GM18951 (cell line): Measurements from ENCODE around the gene GRIPAP1.
"Not testable (repeated sequence)": the region's sequence is repeated elsewhere in the genome, so short reads cannot be mapped to it uniquely, and the experiment has no call there.

ENCODE experiments used
- POLR2A ChIP-seq: IDR thresholded peaks from 4 replicates; pipeline ENCODE4 v1.6.1; 2011; ENCODE audit warnings: mild to moderate bottlenecking; ENCODE audit not compliant: insufficient read length, insufficient read depth; ENCODE audit errors: extremely low read depth
- in situ Hi-C: fragments of 300-500 bp; cut with MboI; formaldehyde crosslinking; loops from one replicate; pipeline ENCODE4 v1.12.0; 2022; ENCODE audit warnings: low sequenced_read_pairs, mixed read lengths, inconsistent platforms; ENCODE audit not compliant: unreplicated experiment

GRIPAP1 gene

GRCh38 chrX:49019050-49019449 lies 17.0 kb upstream of the GRIPAP1 start:
- in situ Hi-C loops = no loop called here
- TF ChIP-seq POLR2A = no peak

DNA sequence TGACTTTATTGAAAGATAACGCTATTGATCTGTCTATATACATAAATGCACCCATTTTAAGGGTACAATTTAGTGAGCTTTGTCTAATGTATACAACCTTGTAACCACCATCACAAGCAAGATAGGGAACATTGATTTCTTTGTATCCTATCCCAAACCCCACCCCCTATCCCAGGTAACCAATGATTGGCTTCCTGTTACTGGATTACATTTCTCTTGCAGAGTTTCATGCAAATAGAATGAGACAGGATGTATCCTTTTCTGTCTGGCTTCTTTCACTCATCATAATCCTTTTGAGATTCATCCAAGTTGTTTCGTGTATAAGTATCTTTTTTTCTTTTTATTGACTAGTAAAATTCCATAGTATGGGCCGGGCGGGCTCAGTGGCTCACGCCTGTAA lies 1.6 kb upstream of the GRIPAP1 start:
- in situ Hi-C loops = no loop called here
- no peak for TF ChIP-seq POLR2A

- no peak for TF ChIP-seq POLR2A
- in situ Hi-C loops = no loop called here
Observed at GRCh38 chrX:49001521-49002090, 458 bp downstream of the GRIPAP1 start.

- TF ChIP-seq POLR2A = no peak
- in situ Hi-C loops = no loop called here
Observed at GRCh38 chrX:49000636-49001035, 1.4 kb downstream of the GRIPAP1 start.

- in situ Hi-C loops = no loop called here
- TF ChIP-seq POLR2A = no peak
Observed at GRCh38 chrX:48999030-48999429, 3.0 kb downstream of the GRIPAP1 start.

DNA sequence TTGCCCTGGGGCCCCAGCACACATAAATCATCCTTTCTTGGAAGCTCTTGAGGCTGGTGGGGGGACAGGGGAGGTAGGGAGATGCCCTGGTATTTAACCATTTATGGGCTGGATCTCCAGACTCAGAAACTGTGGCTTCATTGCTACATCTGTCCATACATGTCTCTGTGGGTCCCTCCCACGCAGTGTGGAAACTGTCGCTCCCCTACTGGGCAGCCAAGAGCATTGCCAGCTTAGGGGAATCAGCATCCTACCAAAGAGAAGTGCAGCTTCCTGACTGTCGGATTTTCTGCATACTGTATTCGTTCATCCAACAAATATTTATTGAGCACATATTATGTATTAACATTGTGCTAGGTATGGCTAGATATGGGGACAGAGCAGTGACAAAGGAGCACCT lies 3.7 kb downstream of the GRIPAP1 start:
- TF ChIP-seq POLR2A = no peak
- in situ Hi-C loops = no loop called here

DNA sequence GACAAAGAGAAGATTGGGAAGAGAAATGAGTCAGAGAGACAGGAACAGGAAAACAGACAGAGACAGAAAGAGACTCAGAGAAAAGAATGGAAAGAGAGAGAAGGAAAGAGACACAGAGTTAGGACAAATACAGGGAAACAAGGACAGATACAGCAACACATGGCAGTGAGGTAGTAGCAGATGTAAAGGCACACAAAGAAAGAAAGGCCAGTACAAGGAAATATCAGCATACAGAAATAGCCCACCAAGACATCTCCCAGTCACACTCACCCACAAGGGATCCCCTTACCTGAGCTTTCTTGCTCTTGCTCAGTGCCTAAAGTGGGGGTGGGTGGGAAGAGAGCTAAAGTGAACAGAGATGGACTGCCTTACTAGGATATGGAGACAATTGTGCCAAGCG lies 4.2 kb downstream of the GRIPAP1 start:
- in situ Hi-C loops = no loop called here
- no peak for TF ChIP-seq POLR2A

DNA sequence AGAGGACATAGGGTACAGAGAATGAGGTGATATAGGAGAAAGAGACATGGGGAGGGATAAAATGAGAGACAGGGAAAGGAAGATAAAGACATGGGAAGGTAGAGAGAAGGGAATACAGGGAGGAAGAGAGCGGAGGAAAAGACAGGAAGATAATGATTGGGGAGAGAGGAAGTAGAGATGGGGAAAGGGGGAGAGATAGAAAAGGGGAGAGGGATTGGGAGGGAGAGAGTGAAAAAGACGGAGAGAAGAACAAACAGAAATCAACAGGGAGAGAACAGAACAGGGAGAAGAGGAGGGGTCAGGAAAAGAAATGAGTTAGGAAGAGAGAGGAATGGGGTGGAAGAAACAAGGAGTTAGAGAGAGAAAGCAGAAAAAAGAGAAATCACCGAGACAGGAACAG lies 4.6 kb downstream of the GRIPAP1 start:
- in situ Hi-C loops = no loop called here
- TF ChIP-seq POLR2A = no peak

DNA sequence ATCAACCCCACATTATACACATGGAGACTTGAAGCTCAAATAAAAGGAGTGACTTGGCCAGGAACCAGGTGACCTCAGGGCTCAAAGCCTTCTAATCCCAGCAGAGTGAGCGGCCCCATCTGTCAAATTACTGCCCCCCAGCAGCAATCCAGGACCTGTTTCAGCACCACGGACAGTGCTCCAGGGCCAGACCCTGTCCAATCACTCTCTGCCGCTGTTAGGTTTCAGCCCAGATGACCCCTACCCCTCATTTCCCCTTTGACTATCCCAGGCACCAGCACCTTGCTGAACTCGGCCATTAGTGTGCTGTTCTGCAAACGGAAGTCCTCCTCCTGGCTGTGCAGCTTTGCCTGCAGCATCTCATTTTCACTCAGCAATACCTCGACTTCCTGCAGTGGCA lies 5.1 kb downstream of the GRIPAP1 start:
- in situ Hi-C loops = no loop called here
- no peak for TF ChIP-seq POLR2A

DNA sequence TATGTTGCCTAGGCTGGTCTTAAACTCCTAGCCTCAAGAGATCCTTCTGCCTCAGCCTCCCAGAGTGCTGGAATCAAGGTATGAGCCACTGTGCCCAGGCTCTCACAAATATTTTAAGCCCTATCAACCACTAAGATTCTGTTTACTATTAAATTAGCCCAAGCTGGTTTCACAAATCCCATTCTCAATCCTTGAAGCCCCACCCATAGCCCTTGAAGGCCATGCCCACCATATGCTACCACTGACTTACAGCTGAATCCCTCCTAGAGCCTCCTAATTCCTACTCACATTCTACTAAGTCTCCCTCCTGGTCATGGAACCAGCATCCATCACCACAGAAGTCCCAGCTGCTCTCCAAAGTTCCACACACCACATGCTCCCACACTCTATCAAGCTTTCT lies 9.7 kb downstream of the GRIPAP1 start:
- in situ Hi-C loops = no loop called here
- no peak for TF ChIP-seq POLR2A

DNA sequence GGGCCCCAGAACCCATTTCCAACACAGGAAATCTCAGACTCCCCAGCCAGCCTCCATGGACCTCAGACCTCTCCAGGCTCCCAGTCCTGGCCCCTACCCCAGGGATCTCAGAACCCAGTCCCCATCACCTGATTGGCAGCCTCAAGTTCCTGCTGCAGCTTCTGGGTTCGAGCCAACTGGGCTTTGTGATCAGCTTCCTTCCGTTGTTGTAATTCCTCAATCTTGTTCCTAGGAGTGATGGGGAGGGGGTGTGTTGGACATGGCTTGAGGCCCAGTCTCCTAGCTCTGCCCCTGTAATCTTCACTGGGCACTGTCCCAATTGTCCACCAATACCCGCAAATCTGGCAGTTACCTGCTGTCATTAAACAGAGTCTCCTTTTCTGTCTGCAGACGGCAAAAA lies 12.6 kb downstream of the GRIPAP1 start:
- in situ Hi-C loops = no loop called here
- no peak for TF ChIP-seq POLR2A

DNA sequence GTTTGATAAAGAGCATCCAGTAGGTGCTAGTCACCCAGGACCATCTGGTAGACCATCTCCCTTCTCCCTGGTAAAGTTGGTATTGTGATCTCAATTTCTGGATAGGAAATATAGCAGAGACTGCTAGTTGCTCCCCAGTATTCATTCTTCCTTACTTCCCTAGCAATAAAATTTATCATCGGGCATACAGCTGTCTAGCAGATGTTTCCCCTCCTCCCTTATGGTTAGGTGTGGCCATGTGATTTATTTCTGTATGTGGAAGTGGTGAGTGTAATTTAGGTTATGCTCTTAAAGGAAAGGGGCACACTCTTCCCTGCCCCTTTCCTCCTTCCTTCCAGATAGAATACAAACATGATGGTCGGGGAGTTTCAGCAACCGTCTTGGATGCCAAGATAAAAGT lies 18.2 kb downstream of the GRIPAP1 start:
- no peak for TF ChIP-seq POLR2A
- in situ Hi-C loops = no loop called here

DNA sequence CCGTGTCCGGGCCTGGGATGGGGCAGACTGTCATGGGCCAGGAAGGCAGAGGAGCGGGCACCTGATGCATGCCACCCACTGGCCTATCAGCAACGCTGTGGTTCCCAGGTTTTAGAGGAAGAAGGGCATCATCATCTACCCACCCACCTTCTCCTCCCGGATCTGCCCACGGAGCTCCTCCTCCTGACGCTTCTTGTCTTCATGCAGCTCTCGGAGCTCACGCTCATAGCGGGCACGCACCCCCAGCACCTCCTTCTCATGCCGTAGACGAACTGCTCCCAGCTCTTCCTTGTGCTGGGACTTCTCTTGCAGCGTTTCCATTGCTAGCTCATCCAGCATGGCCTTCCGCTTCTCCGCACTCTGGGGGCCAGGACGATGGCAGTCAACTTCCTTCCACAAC lies 19.0 kb downstream of the GRIPAP1 start:
- in situ Hi-C loops = no loop called here

GRCh38 chrX:48981178-48981577 lies 20.9 kb downstream of the GRIPAP1 start:
- in situ Hi-C loops = no loop called here
- no peak for TF ChIP-seq POLR2A

More for the DNA sequence above, 19.0 kb downstream of the GRIPAP1 start:
- TF ChIP-seq POLR2A = no peak

GRCh38 chrX:48980341-48980740 lies 21.7 kb downstream of the GRIPAP1 start:
- in situ Hi-C loops = not testable (repeated sequence)

DNA sequence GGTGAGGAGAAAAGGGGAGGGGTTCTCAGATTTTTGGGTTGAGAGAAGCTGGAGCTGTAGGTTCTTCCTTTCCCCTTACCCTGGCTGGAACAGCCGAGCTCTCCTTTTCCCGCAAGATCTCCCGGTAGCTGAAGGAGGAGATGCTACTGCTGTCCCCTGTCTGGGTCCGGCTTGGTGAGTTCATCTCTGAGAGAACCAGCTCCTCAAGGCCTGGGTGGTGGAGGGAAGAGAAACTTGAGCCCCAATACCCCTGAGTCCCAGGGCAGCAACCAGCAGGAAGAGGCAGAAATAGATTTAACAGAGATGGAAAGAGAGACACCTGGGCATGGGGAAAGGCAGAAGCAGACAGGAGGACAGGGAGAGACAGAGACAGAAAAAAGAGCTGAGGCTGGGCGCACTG lies 23.8 kb downstream of the GRIPAP1 start:
- no peak for TF ChIP-seq POLR2A
- in situ Hi-C loops = no loop called here

DNA sequence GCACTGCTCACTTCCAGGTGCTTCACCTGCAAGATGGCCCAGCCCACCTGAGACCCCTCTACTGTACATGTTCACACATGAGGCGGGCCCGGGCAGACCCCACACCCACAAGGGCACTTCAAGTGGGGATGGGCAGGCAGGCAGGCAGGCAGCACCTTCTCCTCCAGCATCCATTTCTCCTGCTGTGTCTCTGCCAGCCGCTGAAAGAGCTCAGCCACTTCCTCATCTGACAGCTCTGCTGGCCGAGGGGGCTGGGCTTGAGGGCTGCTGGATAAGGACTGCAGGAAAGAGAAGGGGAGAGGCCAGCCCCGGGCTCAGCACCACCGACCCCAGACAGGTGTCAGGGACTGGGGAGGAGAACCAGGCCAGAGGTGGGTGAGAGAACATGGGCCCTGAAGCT lies 26.0 kb downstream of the GRIPAP1 start:
- in situ Hi-C loops = no loop called here
- no peak for TF ChIP-seq POLR2A
